NCI-H345 (cell line): ENCODE measurements around the gene TXNDC8.
"Not testable (repeated sequence)": the region's sequence is repeated elsewhere in the genome, so short reads cannot be mapped to it uniquely, and the experiment has no call there.

Experiments used
- DNase-seq: peaks from one replicate; lab custom pipeline; 2025; lab: John Stamatoyannopoulos, UW

TXNDC8 gene

GRCh38 chr9:110327716-110328115, 9.9 kb downstream of the TXNDC8 start:
- no peak for DNase-seq

- DNase-seq = no peak
Observed at GRCh38 chr9:110323818-110324217, 13.8 kb downstream of the TXNDC8 start.

GRCh38 chr9:110320651-110321445, 16.8 kb downstream of the TXNDC8 start:
- no peak for DNase-seq

GRCh38 chr9:110319781-110320492, 17.7 kb downstream of the TXNDC8 start:
- DNase-seq = no peak

- DNase-seq = no peak
Observed at GRCh38 chr9:110317911-110318310, 19.8 kb downstream of the TXNDC8 start.

- DNase-seq = peak; percentile 20
Observed at GRCh38 chr9:110316261-110317075, 21.2 kb downstream of the TXNDC8 start.

- DNase-seq = not testable (repeated sequence)
Observed at GRCh38 chr9:110311978-110312377, 25.7 kb downstream of the TXNDC8 start.

GRCh38 chr9:110309681-110310080, 28.0 kb downstream of the TXNDC8 start:
- no peak for DNase-seq

- DNase-seq = no peak
Observed at GRCh38 chr9:110308633-110309038, 29.0 kb downstream of the TXNDC8 start.

GRCh38 chr9:110307191-110307590, 30.5 kb downstream of the TXNDC8 start:
- DNase-seq = no peak

GRCh38 chr9:110303133-110303532, 34.5 kb downstream of the TXNDC8 start:
- no peak for DNase-seq

- DNase-seq = no peak
Observed at GRCh38 chr9:110298043-110298605, 39.5 kb downstream of the TXNDC8 start.

- DNase-seq = no peak
Observed at GRCh38 chr9:110293248-110293647, 44.4 kb downstream of the TXNDC8 start.

GRCh38 chr9:110291921-110292557, 45.6 kb downstream of the TXNDC8 start:
- DNase-seq = no peak

GRCh38 chr9:110290001-110290400, 47.7 kb downstream of the TXNDC8 start:
- no peak for DNase-seq

GRCh38 chr9:110288503-110288902, 49.2 kb downstream of the TXNDC8 start:
- no peak for DNase-seq

- DNase-seq = no peak
Observed at GRCh38 chr9:110287289-110287680, 50.4 kb downstream of the TXNDC8 start.

- no peak for DNase-seq
Observed at GRCh38 chr9:110284211-110284844, 53.3 kb downstream of the TXNDC8 start.

GRCh38 chr9:110283751-110284150, 53.9 kb downstream of the TXNDC8 start:
- no peak for DNase-seq

- no peak for DNase-seq
Observed at GRCh38 chr9:110282739-110283081, 55.0 kb downstream of the TXNDC8 start.

- no peak for DNase-seq
Observed at GRCh38 chr9:110282018-110282738, 55.5 kb downstream of the TXNDC8 start.
